ENCODE data around the gene PLXNA1. TPM values are rescaled to one million over a fixed set of nuclear protein-coding genes. Genes with fewer than 3 reads are reported as not detected.
A peak's percentile ranks its signal among the peaks of the same experiment; 100 is the strongest.

PLXNA1 gene
- total RNA-seq, 1 donor: 107 TPM

GRCh38 chr3:126945171-126945721 is 37.7 kb upstream of the PLXNA1 start:
- Histone ChIP-seq H3K27ac (ENCODE audit: low read depth, low read length) (no peak overlapping the region), H4K20me1 (ENCODE audit: insufficient read depth, low read length) (no peaks in the 10 kb centered on the region), H3K4me3 (ENCODE audit: insufficient read depth, low read length) (no peak overlapping the region), H3K27me3 (ENCODE audit: insufficient read depth, low read length) (no peaks in the 10 kb centered on the region), H3K4me2 (ENCODE audit: insufficient read depth, low read length) (no peak overlapping the region), H3K36me3 (ENCODE audit: insufficient read depth, low read length) (no peaks in the 10 kb centered on the region), H3K79me2 (ENCODE audit: insufficient read depth, low read length) (no peaks in the 10 kb centered on the region), H3K9me3 (ENCODE audit: low read depth, low read length) (no peaks in the 10 kb centered on the region), H2AFZ (ENCODE audit: low read length) (no peak overlapping the region), H3K4me1 (ENCODE audit: insufficient read depth, low read length) (no peaks in the 10 kb centered on the region)
- TF ChIP-seq CTCF (IDR thresholded peaks at IDR 0.05; ENCODE audit: extremely low read depth, low read depth, low read length): no peak
- DNase-seq (ENCODE audit: insufficient read length, low spot score, missing footprints): peak; percentile 65

GRCh38 chr3:126945891-126946290 is 37.0 kb upstream of the PLXNA1 start:
- Histone ChIP-seq H3K4me2 (ENCODE audit: insufficient read depth, low read length) (no peak overlapping the region), H3K36me3 (ENCODE audit: insufficient read depth, low read length) (no peaks in the 10 kb centered on the region), H3K4me3 (ENCODE audit: insufficient read depth, low read length) (no peak overlapping the region), H3K27ac (ENCODE audit: low read depth, low read length) (no peak overlapping the region), H3K4me1 (ENCODE audit: insufficient read depth, low read length) (no peaks in the 10 kb centered on the region), H2AFZ (ENCODE audit: low read length) (no peak overlapping the region), H4K20me1 (ENCODE audit: insufficient read depth, low read length) (no peaks in the 10 kb centered on the region), H3K27me3 (ENCODE audit: insufficient read depth, low read length) (no peaks in the 10 kb centered on the region), H3K79me2 (ENCODE audit: insufficient read depth, low read length) (no peaks in the 10 kb centered on the region), H3K9me3 (ENCODE audit: low read depth, low read length) (no peaks in the 10 kb centered on the region)
- DNase-seq (ENCODE audit: insufficient read length, low spot score, missing footprints): no peak
- TF ChIP-seq CTCF (IDR thresholded peaks at IDR 0.05; ENCODE audit: extremely low read depth, low read depth, low read length): no peak

- Histone ChIP-seq H3K27ac (ENCODE audit: low read depth, low read length) (no peak overlapping the region), H3K27me3 (ENCODE audit: insufficient read depth, low read length) (no peaks in the 10 kb centered on the region), H3K4me1 (ENCODE audit: insufficient read depth, low read length) (no peaks in the 10 kb centered on the region), H4K20me1 (ENCODE audit: insufficient read depth, low read length) (no peaks in the 10 kb centered on the region), H3K36me3 (ENCODE audit: insufficient read depth, low read length) (no peaks in the 10 kb centered on the region), H3K4me2 (ENCODE audit: insufficient read depth, low read length) (no peak overlapping the region), H3K9me3 (ENCODE audit: low read depth, low read length) (no peaks in the 10 kb centered on the region), H2AFZ (ENCODE audit: low read length) (no peak overlapping the region), H3K4me3 (ENCODE audit: insufficient read depth, low read length) (no peak overlapping the region), H3K79me2 (ENCODE audit: insufficient read depth, low read length) (no peaks in the 10 kb centered on the region)
- TF ChIP-seq CTCF (IDR thresholded peaks at IDR 0.05; ENCODE audit: extremely low read depth, low read depth, low read length): no peak
- peak; percentile 56 for DNase-seq (ENCODE audit: insufficient read length, low spot score, missing footprints)
Observed at GRCh38 chr3:126946405-126946804, 36.5 kb upstream of the PLXNA1 start.

- H3K27ac ChIP-seq (ENCODE audit: low read depth, low read length): no peak overlapping the region
- H2AFZ ChIP-seq (ENCODE audit: low read length): no peak overlapping the region
- no peaks in the 10 kb centered on the region for H3K4me1 ChIP-seq (ENCODE audit: insufficient read depth, low read length)
- no peaks in the 10 kb centered on the region for H4K20me1 ChIP-seq (ENCODE audit: insufficient read depth, low read length)
- no peak overlapping the region for H3K4me2 ChIP-seq (ENCODE audit: insufficient read depth, low read length)
- H3K79me2 ChIP-seq (ENCODE audit: insufficient read depth, low read length): no peaks in the 10 kb centered on the region
- TF ChIP-seq CTCF (IDR thresholded peaks at IDR 0.05; ENCODE audit: extremely low read depth, low read depth, low read length): no peak
- no peaks in the 10 kb centered on the region for H3K27me3 ChIP-seq (ENCODE audit: insufficient read depth, low read length)
- DNase-seq (ENCODE audit: insufficient read length, low spot score, missing footprints): peak; percentile 52
- H3K9me3 ChIP-seq (ENCODE audit: low read depth, low read length): no peaks in the 10 kb centered on the region
- no peaks in the 10 kb centered on the region for H3K36me3 ChIP-seq (ENCODE audit: insufficient read depth, low read length)
- H3K4me3 ChIP-seq (ENCODE audit: insufficient read depth, low read length): no peak overlapping the region
Observed at GRCh38 chr3:126947429-126947828, 35.5 kb upstream of the PLXNA1 start.
